Colonic mucosa (tissue), 4 donors: ENCODE results near the gene FGFR4. TPM values are rescaled to one million over a fixed set of nuclear protein-coding genes. Genes with fewer than 3 reads are reported as not detected.

ENCODE experiments used
- DNase-seq: peaks from one replicate; pipeline ENCODE4 v3.0.0-alpha.2; 2020
- H3K27ac ChIP-seq: fragments of 200-600 bp; one replicate; pipeline ENCODE4 v1.8.0; 2021
- H3K27me3 ChIP-seq: fragments of 200-600 bp; one replicate; pipeline ENCODE4 v1.8.0; 2021
- H3K36me3 ChIP-seq: fragments of 200-600 bp; one replicate; pipeline ENCODE4 v1.8.0; 2021
- H3K4me1 ChIP-seq: fragments of 200-600 bp; one replicate; pipeline ENCODE4 v1.8.0; 2021; ENCODE audit warnings: mild to moderate bottlenecking
- H3K4me3 ChIP-seq: fragments of 200-600 bp; one replicate; pipeline ENCODE4 v1.8.0; 2021
- H3K9ac ChIP-seq, 2 donors: one replicate each; pipeline ENCODE4 v1.7.0; 2013; ENCODE audit warnings: control low read depth in 2 of 2, low read depth in 2 of 2, low read length in 2 of 2
- H3K9me3 ChIP-seq: fragments of 200-600 bp; one replicate; pipeline ENCODE4 v1.8.0; 2021
- CTCF ChIP-seq: fragments of 200-600 bp; IDR thresholded peaks from one replicate; pipeline ENCODE4 v1.8.0; 2022; ENCODE audit warnings: antibody characterized with exemption, mild to moderate bottlenecking
- intact Hi-C: fragments of 100-400 bp; cut with DNase I; formaldehyde crosslinking; loops from one replicate; pipeline ENCODE4 v1.14.1; 2022
- total RNA-seq, 2 donors: library from RNA; stranded (reverse); fragmentation: NEBNext Ultra II Directional in 1 of 2; extraction: Animal tissue kit (Norgen Biotek cat#: 25700) in 1 of 2; gene quantifications; one replicate each; pipeline ENCODE4 v1.2.1, GENCODE V29; 2021
- donor health status: healthy.
- donor health status: DM: no; HTN: no; CAD: no.
- donor health status: DM: no; HTN: no; CAD: no.

The FGFR4 gene
- total RNA-seq, 2 donors from 2014 or later, result 58.7 to 118 TPM

GRCh38 chr5:177065491-177065890 lies 21.2 kb upstream of the FGFR4 start:
- no peaks in the 10 kb centered on the region for H3K4me1 ChIP-seq
- H3K27ac ChIP-seq, result no peak overlapping the region
- DNase-seq, result no peak
- no peak overlapping the region for H3K4me3 ChIP-seq
- no peaks in the 10 kb centered on the region for H3K9me3 ChIP-seq
- H3K36me3 ChIP-seq, result no peaks in the 10 kb centered on the region
- intact Hi-C loops, result no loop called here
- TF ChIP-seq CTCF, result no peak
- no peaks in the 10 kb centered on the region for H3K27me3 ChIP-seq
- no peak overlapping the region for H3K9ac ChIP-seq

GRCh38 chr5:177066224-177066623 lies 20.5 kb upstream of the FGFR4 start:
- no peak for TF ChIP-seq CTCF
- no peak for DNase-seq
- intact Hi-C loops, result no loop called here
- H3K4me1 ChIP-seq, result no peaks in the 10 kb centered on the region
- no peaks in the 10 kb centered on the region for H3K36me3 ChIP-seq
- H3K27me3 ChIP-seq, result no peaks in the 10 kb centered on the region
- no peak overlapping the region for H3K4me3 ChIP-seq
- H3K27ac ChIP-seq, result no peak overlapping the region
- H3K9ac ChIP-seq, result no peak overlapping the region
- no peaks in the 10 kb centered on the region for H3K9me3 ChIP-seq

GRCh38 chr5:177067503-177067902 lies 19.2 kb upstream of the FGFR4 start:
- H3K9me3 ChIP-seq, result no peaks in the 10 kb centered on the region
- no peak for DNase-seq

GRCh38 chr5:177070536-177071191 lies 16.1 kb upstream of the FGFR4 start:
- DNase-seq, result no peak
- intact Hi-C loops, result no loop called here
- H3K36me3 ChIP-seq, result no peaks in the 10 kb centered on the region
- H3K9ac ChIP-seq, result no peak overlapping the region
- no peak overlapping the region for H3K27ac ChIP-seq
- no peak overlapping the region for H3K4me3 ChIP-seq
- no peaks in the 10 kb centered on the region for H3K27me3 ChIP-seq
- H3K4me1 ChIP-seq, result no peaks in the 10 kb centered on the region
- TF ChIP-seq CTCF, result no peak
- no peaks in the 10 kb centered on the region for H3K9me3 ChIP-seq

More at GRCh38 chr5:177067503-177067902, 19.2 kb upstream of the FGFR4 start:
- no peak for TF ChIP-seq CTCF
- Histone ChIP-seq H3K4me3 (no peak overlapping the region), H3K27ac (no peak overlapping the region), H3K27me3 (no peaks in the 10 kb centered on the region), H3K36me3 (no peaks in the 10 kb centered on the region), H3K4me1 (no peaks in the 10 kb centered on the region), H3K9ac (no peak overlapping the region)
- intact Hi-C loops, result no loop called here

GRCh38 chr5:177071666-177072385 lies 14.9 kb upstream of the FGFR4 start:
- Histone ChIP-seq H3K9me3 (no peaks in the 10 kb centered on the region), H3K36me3 (no peaks in the 10 kb centered on the region), H3K27me3 (no peaks in the 10 kb centered on the region), H3K9ac (no peak overlapping the region), H3K4me1 (no peaks in the 10 kb centered on the region), H3K4me3 (no peak overlapping the region), H3K27ac (no peak overlapping the region)
- peak; percentile 93 for DNase-seq
- peak; percentile 83 for TF ChIP-seq CTCF
- intact Hi-C loops, result no loop called here
